Measurements from ENCODE around the gene KLHL29.

Gene KLHL29

DNA sequence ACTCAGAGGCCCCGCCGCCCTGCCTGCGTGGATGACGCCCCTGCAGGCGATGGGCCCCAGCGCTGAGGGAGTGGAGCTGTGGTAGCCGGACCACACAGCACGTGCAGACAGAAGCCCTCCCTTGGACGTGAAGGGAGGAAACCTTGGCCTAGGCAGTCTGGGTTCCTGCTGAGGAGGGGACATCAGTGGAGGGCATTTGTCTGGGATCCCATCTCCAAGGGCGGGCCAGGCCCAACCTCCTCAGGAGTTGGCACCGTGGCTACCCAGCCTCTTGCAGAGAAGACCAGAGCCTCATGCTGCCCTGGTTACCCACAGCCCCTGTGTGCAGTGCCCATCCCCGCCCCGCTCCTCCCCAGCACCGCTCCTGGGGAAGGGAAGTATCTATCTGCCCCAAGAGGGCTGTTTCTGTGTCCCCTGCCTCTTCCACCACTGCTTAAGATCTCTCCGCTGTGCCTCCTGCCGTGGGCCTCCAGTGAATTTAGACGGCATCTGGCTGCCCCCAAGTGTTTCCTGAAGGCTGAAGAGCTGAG, 241.8 kb downstream of the KLHL29 start:
- no peak for DNase-seq

DNA sequence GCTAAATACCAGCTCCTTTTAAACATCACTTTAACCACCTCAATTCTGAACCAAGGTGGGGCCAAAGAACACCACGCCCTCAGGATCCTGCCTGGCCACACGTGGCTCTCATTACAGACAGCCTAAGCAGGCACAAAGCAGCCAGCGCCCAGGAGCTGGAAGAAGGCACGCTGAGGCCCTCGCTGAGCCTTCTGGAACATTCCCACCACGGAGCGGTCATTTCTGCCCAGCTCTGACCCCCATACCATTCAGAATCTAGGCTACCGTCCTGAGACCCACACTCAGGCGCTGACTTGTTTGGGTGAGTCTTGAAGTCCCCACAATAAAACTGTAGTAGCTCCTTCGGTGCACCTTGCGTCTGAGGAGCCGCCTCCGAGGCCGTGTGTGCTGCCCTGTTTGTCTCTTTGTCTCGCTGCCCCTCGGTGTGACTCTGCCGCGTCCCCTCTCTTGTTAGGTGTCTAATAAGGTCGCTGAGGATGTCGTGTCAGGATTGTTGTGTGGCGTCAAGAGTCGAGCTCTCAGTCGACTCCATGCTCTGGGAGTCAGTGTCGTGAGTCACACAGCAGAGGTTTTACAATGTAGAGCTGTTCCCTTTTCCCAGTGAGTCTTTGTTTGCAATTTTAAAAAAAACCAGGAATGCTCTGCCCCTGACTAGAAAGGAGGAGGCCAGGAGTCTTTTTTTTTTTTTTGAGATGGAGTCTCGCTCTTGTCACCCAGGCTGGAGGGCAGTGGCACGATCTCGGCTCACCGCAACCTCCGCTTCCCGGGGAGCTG, 242.4 kb downstream of the KLHL29 start:
- no peak for DNase-seq

DNA sequence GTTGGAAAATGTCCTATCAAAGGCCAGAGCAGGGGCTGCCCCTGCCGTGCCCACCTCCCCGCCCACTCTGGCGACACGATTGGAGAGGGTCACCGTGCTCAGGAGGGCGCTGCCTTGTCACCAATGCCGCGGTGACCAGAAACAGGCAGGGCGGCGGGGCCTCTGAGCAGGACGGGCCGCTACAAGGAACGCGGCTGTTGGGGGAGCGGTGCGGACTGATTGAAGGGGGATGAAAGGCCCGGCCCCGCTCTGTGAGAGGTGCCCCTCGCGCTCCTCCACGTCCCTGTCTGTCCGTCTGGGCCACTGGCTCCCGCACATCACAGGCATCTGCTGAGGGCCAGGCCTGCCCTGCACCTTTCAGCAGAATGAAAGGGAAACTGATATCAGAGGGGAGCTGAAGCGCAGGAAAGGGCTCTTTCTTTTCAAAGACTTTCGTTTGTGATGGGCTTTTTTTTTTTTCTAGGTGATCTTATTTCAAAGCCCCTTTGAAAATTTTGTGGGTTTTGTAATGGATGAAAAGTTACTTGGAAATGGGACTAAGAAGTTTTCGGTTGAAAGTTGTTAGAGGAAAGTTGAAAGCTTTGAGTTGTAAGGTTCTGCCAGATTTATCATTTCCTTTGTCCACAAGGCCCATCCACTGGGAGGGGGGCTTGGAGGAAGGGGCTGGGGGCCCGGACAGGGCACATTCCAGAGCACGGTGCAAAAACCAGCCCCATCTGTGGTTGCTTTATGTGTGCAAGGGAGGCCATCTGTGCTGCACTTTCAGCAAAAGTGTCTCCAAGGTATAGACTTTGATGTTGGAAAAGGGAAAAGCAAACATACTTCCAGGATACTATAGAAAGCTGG, 244.2 kb downstream of the KLHL29 start:
- no peak for DNase-seq

DNA sequence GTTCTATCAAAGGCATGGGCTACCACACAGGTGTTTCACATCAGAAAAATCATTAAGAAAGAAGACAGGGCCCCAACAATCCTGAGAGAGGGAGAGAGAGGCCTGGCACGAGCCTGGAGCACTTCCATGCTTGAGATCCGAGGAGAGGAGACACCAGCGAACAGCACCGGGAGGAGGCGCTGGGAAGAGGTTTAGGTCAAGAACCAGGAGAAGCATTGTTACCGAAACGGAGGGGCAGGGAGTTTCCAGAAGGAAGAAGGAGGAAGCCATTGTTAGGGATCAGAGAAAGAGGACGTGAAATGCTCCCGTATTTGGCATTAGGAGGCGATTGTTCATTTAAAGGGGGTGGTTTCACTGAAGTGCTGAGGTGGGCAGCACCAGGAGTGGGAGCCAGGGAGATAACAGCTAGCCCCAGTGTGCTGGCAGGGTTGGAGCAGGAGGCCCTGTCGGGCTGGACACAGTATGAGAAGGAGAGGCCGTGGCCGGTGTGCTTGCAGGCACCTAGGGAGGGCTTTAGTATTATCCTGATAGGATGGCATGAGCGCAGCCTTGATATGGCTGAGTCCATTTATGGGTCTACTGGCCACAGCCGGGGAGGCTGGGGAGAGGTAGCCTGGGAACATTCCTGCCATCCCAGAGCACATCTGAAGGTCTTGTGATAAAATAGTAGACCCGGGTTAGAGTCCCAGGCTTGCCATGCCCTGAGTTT, 244.9 kb downstream of the KLHL29 start:
- DNase-seq: no peak

DNA sequence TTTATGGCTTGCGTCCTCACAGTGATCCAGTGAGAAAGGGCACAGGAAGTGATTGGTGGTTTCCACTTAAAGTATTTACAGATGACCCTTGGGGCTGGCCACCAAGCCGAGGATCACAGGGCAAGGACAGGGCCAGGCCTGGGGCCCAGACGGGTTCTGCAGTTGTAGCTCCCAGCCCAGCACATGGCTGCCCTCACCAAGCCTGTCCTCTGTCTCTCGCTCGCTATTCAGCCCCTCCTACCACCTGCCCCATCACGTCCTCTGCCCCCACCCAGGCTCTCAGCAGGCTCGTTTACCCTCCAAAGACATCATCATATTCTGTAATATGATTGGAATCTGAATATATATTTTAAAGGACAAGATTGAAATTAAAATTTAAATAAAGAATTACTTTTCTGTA, 246.0 kb downstream of the KLHL29 start:
- DNase-seq: no peak

DNA sequence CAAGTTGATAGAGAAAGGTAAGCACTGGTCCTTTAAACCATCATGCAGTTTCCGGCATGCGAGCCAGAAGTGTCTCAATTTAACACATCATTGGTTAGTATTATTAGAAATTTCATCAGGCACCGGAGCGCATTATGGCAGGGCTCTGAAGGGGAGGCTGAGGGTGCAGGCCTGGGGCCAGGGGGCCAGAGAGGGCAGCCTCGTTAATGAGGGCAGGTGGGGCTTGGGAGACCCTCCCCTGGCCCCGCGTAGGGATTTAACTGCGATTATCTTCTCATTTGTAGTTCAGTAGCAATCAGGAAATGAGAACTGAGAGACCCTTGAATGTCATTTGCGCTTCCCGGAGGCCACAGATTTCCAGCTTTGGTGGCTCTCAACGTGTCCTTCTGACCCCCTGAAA, 246.4 kb downstream of the KLHL29 start:
- DNase-seq: no peak

DNA sequence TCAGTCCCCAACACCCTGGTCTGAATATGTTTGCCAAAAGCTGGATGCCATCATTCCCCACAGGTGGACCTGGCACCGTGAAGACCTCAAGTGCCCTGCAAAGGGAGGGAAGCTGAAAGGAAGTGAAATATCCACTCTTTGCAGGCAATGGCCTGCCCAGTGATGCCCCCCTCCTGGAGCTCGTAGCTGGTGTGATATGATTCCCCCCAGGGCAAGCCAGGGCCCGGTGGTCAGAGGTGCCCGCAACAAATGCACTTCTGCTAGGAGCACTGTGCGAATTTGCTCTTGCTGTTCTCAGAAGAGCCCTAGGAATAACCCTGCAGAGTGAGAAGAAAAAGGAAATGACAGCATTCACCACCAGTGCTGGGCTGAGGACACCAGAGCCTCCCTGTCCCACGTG, 247.4 kb downstream of the KLHL29 start:
- DNase-seq: no peak

DNA sequence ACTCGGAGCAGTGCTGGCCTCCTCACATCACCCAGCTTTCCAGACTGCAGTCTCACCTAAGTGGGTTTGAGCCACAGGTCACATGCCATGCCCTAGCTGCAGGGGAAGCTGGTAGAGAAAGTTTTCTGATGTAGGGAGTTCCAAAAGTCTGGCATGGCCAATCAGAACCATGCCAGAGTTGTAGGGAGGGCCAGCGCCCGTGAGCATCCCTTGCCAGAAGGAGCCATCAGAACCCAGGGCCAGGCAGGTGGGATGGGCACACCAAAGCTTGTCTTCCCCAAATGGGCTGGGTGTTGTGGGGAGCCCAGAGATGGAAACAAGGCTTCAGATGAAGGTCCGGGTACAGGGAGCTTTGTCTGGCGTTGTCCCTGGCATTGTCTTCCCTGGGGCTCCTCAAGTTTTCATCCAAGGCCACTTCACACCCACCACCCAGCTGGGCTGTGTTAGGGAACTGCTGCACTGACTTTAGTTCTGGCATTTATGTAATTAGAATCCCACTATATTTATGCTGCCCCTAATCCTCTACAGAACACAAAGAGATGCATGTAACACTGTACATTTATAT, 247.9 kb downstream of the KLHL29 start:
- DNase-seq: peak in 1 of 58 donors; percentile 4

DNA sequence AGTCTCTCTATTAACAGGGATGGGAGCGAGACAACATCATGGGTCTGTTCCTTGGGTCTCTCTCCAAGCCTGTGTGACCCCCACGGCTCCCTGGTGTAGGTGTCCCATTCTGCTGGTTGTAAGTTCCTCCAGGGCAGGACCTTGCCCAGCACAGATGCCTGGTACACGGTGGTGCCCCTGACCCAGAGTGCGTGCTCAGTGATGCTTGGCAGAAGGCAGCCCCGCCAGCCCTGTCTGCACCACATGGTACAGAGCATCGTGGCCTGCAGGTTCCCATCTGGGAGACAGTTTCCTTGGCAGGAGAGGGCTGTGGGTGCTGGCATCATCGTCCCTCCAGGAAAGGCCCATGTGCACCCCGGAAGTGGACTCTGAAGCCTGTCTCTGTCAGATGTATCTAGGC, 249.0 kb downstream of the KLHL29 start:
- no peak for DNase-seq

DNA sequence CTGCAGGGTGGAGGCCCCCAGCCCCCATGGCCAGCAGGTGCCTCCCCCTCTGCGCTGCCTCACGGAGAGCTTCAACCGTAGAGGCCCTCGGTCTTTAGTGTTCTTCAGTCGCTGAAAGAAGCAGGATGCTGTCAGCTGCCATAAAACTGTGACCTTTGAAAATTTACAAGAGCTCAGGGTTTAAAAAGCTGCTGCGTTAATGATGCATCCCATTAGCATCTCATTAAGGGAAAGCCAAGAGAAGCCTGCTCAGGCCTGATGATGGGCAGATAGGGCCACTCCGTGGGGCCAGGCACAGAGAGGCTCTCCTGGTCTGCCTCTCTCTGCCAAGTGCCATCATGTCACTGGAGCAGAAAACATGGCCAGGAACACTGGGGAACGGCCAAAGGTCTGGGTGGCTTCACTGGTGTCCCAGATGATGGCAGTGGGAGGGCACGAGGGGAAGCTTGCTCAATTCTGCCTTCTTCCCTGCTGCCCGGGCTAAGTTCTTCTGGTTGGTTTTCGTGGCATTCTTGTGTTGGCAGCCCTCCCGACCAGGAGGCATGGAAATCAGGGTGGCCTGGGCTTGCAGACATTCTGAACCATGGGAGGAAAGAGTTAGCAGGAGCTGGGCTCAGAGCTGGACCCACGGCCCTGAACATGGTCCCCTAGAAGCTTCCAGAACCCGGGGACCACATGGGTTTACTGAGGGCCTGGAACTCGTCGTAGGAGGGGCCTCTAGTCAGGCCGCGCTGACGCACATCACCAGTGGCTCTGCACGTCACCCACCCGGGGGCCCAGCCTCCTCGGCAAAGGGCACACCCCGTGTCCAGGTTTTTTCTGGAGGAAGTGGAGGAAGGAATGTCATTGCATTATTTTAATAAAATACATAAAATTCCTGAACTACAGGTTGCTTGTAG, 250.7 kb downstream of the KLHL29 start:
- no peak for DNase-seq

DNA sequence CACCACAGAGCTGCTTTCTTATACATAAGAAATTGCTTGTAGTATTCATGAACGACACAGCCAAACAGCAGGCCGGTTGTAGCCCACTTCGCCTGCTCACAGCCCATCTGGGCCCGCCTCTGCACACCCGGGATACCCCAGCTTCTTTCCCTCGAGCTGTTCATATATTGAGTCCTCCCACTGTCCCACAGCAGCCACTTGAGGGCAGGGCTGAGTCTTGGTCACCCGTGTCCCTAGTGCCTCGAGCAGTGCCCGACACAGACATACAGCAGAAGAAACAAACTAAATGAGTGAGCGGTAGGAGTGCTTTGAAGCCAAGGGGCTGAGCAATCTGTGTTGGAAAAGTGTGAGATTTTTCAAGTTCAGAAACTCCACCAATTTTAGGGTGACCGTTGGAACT, 251.4 kb downstream of the KLHL29 start:
- DNase-seq: peak in 3 of 58 donors; percentile 20 to 34 (median 21)

DNA sequence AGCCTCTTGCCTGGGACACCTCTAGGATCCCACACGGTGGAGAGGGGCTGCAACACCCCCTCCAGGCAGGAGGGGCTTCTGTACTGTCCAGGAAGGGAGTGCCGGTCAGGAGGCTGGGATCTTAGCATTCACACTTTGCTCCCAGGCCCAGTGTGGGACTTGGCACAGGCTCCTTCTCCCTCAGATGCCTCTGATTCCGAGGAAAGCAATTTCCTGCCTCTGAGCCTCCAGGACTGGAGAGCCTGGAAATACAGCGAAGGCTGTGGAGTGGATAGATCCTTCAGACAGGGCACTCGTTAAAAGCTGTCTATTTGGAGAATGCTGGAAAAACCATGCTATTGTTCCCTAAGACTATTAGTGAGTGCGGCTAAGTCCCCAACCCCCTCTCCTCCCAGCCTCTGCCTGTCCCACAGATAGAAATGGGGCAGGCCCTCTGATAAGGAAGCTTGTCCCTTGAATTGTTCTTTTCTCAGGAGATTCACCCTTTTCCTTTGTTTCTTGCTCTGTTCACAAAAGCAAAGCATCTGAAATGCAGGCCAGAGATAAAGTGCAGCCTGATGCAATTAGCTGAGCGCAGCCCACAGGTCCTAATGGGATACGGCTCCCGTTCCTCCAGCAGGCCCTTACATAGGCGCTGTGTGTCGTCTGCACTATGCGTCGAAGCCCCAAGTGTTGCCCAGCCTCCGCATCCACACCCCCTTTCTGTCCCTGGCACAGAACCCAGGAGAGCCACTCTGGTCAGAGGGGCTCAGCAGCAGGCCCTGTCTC, 252.2 kb downstream of the KLHL29 start:
- DNase-seq: no peak

DNA sequence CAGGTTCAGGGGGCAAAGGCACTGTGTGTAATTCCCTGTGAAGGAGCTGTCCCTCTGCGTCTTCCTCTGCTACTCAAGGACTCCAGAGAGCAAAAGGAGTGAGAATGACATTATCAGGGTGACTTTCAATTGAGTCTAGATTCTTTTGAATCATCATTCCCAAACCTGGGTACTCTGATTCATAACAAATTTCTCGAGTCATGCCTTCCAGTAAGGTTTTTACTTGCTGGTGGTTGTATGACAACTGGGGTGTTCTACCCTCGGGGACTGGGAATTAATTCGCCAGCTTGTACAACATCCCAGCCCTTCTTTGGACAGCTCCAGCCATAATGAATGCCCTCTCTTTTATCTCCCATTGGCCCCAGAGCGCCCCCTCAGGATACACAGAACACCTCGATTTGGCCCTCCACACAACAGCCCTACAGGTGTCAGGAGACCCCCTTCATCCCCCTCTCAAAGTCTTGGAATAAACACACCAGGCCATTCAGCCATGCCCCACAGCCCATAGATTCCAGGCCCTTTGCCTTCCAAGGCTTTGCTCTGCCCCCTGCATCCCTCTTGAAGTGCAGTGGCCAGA, 254.5 kb downstream of the KLHL29 start:
- no peak for DNase-seq

DNA sequence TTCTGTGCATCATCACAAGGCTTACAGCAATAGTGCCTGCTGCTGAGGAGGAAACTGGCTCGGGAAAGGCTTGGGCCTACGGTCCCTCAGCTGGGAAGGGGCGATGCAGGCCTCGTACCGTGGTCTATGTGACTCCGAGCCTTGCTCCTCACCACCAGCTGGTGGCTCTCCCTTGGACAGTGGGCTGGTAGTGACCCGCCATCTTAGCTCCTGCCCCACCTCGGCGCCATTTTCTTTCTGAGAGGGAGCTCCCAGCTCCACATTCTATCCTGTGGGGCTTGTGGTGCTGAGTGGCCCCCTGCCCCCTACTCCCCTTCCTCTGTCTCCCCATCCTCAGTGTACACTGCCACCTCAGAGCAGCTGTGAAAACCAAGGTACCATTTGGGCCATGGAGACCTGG, 255.7 kb downstream of the KLHL29 start:
- no peak for DNase-seq

DNA sequence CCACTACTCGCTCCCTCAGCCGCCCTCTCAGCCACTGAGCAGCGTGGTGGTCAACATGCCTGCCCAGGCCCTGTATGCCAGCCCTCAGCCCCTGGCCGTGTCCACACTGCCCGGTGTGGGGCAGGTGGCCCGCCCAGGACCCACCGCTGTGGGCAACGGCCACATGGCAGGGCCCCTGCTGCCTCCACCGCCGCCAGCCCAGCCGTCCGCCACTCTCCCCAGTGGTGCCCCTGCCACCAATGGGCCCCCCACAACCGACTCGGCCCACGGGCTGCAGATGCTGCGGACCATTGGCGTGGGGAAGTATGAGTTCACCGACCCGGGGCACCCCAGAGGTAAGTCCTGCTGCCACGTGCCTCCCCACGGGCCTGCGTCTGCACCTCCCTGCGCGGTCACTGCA, 257.5 kb downstream of the KLHL29 start:
- no peak for DNase-seq

DNA sequence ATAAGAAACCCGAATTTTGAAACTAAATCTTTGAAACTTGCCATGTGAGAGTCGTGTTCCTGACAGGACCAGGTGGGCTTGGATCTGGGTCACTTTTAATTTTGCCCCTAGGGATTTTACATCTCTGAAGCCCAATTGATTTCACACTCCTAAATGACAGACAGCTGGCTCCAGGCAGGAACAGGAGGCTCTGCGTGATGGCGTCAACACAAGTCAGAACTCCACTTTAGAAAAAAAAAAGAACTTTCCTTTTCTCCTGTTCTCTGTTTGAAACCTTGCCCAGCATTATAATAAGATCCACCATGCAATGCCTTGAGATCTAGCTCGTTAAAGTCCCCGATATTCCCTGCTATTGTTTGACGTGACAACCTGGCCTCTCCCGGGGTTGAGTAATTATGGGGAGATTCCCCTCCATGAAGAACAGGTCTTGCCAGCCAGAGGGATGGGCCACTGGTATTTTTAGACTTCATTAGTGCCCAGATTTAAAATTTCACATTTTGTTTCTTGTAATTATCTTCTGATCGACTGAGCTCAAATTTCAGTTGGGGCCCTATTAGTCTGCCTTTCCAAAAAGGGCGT, 260.3 kb downstream of the KLHL29 start:
- DNase-seq: no peak

DNA sequence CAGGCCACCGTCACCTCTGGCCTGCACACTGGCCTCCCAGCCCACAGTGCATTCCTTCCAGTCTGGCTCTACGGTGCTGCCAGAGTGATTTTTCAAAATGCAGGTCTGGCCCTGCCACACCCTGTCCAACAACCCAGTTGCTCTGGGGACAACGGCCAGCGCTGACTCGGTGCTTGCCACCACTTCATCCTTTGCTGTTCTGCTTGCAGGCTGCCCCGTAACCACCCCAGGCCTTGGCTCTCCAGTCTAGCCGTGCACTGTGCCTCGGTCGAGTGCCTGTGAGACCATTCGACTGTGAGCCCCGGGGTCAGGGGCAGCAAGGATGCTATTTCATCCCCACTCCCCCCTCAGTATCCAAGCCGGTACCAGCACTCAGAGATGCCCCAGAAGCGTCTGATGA, 262.6 kb downstream of the KLHL29 start:
- no peak for DNase-seq

DNA sequence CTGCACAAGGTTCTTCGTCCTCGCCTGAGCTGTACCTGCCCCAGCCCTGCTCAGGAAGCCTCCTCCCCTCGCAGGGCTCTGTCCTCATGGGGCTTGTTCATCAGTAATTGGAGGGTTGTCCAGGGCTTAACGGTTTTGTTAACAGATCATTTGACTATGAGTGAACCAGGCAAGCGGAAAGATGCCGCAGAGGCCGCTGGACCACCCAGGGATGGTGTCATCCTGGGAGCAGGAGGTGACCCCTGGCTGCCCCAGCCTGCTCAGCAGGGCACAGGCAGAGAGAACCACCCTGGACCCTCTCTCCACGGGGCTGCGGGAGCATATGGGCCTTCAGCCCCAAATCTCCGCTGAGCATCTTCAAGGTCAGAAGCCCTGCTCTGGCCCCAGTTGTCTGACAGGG, 264.3 kb downstream of the KLHL29 start:
- no peak for DNase-seq

DNA sequence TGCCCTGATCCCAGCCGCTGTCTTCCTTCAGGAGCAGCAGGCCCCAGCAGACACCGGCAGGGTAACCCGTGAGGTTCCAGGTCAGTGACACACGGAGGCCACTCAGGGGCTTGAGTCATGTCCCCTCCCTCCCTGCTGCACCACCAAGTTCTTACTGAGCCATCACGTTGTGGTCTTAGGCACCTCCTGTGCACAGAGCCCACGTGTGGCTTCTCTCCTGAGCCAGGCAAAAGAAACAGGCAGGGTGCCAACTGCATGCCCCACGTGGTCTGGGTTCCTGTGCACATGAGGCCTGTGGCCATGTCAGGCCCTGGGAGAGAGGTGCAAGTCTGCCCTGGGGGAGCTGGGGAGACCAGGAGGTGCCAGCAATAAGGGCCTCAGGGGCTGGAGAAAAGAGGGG, 264.8 kb downstream of the KLHL29 start:
- DNase-seq: no peak

All from anterior cingulate cortex (tissue), 58 donors.